ENCODE measurements around the gene STK16.

The STK16 gene

GRCh38 chr2:219298759-219299371 is 53.6 kb downstream of the STK16 start:
- no peaks in the 10 kb centered on the region for H3K9me3 ChIP-seq (ENCODE audit: control insufficient read depth, insufficient read depth, low read length)
- H3K9ac ChIP-seq (ENCODE audit: low read depth, low read length): no peak overlapping the region
- H3K4me3 ChIP-seq (ENCODE audit: low read depth, low read length): no peak overlapping the region
- peaks cover 23% of the 10 kb centered on the region for H3K27me3 ChIP-seq (ENCODE audit: control insufficient read depth, insufficient read depth, low read length)
- peaks cover 3% of the 10 kb centered on the region for H3K36me3 ChIP-seq (ENCODE audit: control insufficient read depth, insufficient read depth, low read length)
- no peaks in the 10 kb centered on the region for H3K4me1 ChIP-seq (ENCODE audit: control insufficient read depth, insufficient read depth, low read length)

GRCh38 chr2:219299372-219299760 is 54.1 kb downstream of the STK16 start:
- H3K36me3 ChIP-seq (ENCODE audit: control insufficient read depth, insufficient read depth, low read length): peaks cover 3% of the 10 kb centered on the region
- H3K9ac ChIP-seq (ENCODE audit: low read depth, low read length): no peak overlapping the region
- H3K4me3 ChIP-seq (ENCODE audit: low read depth, low read length): no peak overlapping the region
- H3K27me3 ChIP-seq (ENCODE audit: control insufficient read depth, insufficient read depth, low read length): peaks cover 19% of the 10 kb centered on the region
- no peaks in the 10 kb centered on the region for H3K4me1 ChIP-seq (ENCODE audit: control insufficient read depth, insufficient read depth, low read length)
- H3K9me3 ChIP-seq (ENCODE audit: control insufficient read depth, insufficient read depth, low read length): no peaks in the 10 kb centered on the region
